Measurements from ENCODE around the gene DICER1.

DNA sequence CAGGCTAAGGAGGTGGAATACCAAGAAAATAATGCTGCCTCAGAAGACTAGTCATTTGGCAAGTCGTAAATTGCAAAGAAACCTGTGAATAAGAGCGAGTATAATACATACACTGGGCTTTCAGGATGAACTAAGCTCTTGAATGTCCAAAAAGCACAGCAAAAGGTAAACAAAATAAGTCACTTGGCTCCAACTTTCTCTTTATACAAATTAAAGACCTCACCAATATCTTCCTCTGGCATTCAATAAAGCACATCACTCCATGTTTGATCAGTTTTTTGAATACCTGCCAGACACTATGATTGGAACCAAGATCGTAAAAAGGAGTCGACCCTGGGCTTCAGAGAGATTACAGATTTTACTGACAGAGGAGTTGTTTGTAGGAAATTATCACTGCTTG lies 3.5 kb downstream of the DICER1 start:
- TF ChIP-seq ESRRG (CRISPR knock-in tag; IDR thresholded peaks at IDR 0.05), result no peak
- TF ChIP-seq, protein P1, sequence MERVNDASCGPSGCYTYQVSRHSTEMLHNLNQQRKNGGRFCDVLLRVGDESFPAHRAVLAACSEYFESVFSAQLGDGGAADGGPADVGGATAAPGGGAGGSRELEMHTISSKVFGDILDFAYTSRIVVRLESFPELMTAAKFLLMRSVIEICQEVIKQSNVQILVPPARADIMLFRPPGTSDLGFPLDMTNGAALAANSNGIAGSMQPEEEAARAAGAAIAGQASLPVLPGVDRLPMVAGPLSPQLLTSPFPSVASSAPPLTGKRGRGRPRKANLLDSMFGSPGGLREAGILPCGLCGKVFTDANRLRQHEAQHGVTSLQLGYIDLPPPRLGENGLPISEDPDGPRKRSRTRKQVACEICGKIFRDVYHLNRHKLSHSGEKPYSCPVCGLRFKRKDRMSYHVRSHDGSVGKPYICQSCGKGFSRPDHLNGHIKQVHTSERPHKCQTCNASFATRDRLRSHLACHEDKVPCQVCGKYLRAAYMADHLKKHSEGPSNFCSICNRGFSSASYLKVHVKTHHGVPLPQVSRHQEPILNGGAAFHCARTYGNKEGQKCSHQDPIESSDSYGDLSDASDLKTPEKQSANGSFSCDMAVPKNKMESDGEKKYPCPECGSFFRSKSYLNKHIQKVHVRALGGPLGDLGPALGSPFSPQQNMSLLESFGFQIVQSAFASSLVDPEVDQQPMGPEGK (CRISPR knock-in tag; IDR thresholded peaks at IDR 0.05; ENCODE audit: borderline replicate concordance), result no peak
- TF ChIP-seq OSR1 (CRISPR knock-in tag; IDR thresholded peaks at IDR 0.05), result no peak

Data from SK-N-SH treated with all-trans-retinoic acid at 6 μM for 48 hours (cell line).